ENCODE data around the gene HDAC4.

HDAC4 gene

DNA sequence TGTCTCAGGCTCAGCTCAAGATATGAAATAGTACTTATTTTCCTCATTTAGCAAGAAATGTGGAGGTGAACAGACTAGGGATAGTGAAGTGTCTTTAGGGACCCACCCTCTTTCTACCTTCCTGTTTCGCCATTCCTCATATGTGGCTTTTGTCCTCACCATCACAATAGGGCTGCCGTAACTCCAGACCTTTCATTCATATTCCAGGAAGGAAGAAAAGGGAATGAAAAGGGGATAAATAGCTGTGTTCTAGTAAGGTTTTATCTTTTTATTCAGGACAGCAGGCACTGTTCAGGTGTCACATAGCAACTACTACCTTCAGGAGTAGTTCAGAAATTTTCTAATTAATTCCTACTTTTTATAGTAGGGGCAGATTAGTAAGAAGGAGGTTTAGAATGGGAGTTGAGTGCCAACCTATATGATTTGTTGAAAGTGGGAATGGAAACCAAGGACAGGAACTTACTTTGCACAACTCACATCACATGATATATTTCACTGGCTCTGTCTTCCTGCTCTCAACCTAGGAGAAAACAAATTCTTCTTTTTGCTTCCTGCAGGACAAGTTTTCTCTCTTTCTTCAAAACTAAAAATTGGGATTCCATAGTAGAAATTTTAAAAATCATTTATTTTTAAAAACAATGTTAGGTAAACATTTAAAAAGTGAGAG is 36.0 kb upstream of the HDAC4 start:
- no peak overlapping the region for H3K9ac ChIP-seq (ENCODE audit: low read length)
- H2AFZ ChIP-seq (ENCODE audit: low read length) = no peak overlapping the region
- no peak overlapping the region for H3K4me3 ChIP-seq (ENCODE audit: low read depth, low read length, poor library complexity, severe bottlenecking)
- no peaks in the 10 kb centered on the region for H3K79me2 ChIP-seq (ENCODE audit: insufficient read depth, low read length)
- peaks cover 4% of the 10 kb centered on the region; the same call in 1 of the 2 replicates for H3K27me3 ChIP-seq (ENCODE audit: insufficient read depth, low read length)
- H3K4me1 ChIP-seq (ENCODE audit: insufficient read depth, low read length, severe bottlenecking) = no peaks in the 10 kb centered on the region
- no peaks in the 10 kb centered on the region for H3K9me2 ChIP-seq (ENCODE audit: low read depth, low read length)
- H4K20me1 ChIP-seq (ENCODE audit: insufficient read depth, low read length) = no peaks in the 10 kb centered on the region
- TF ChIP-seq EZH2 (IDR thresholded peaks at IDR 0.05; ENCODE audit: borderline replicate concordance, low read length) (no peak), CTCF (IDR thresholded peaks at IDR 0.05; ENCODE audit: low read length) (no peak)
- no peaks in the 10 kb centered on the region for H3K9me3 ChIP-seq (ENCODE audit: low read length)
- H3F3A ChIP-seq (ENCODE audit: insufficient read depth, low read length) = no peaks in the 10 kb centered on the region
- H3K27ac ChIP-seq (ENCODE audit: low read depth, low read length, poor library complexity, severe bottlenecking) = no peak overlapping the region
- no peak overlapping the region for H3K4me2 ChIP-seq (ENCODE audit: low read length)
- no peaks in the 10 kb centered on the region for H3K36me3 ChIP-seq (ENCODE audit: insufficient read depth, low read length)

DNA sequence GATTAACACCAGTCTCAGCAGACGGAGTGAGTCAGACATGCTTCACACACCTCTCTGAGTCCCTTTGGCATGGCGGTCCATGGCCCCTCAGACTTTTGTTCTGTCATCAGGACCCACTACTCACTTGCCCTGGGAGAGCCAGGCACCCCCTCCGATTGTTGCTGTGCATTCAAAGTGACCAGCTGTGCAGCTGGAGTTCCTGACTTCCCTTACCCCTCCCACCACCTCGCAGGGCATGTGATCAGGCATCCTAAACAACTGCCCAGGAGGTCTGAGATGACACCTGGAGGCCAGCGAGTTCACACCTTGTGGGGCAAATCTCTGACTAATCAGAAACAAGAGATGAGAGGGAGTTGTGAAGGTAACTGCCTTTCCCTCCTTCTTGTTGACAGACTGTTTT is 35.3 kb upstream of the HDAC4 start:
- Histone ChIP-seq H3K4me1 (ENCODE audit: insufficient read depth, low read length, severe bottlenecking) (no peaks in the 10 kb centered on the region), H3K4me2 (ENCODE audit: low read length) (no peak overlapping the region), H3K4me3 (ENCODE audit: low read depth, low read length, poor library complexity, severe bottlenecking) (no peak overlapping the region), H4K20me1 (ENCODE audit: insufficient read depth, low read length) (no peaks in the 10 kb centered on the region), H3K79me2 (ENCODE audit: insufficient read depth, low read length) (no peaks in the 10 kb centered on the region), H3K9me3 (ENCODE audit: low read length) (no peaks in the 10 kb centered on the region), H3K27me3 (ENCODE audit: insufficient read depth, low read length) (peaks cover 3% of the 10 kb centered on the region; the same call in 1 of the 2 replicates), H2AFZ (ENCODE audit: low read length) (no peak overlapping the region), H3F3A (ENCODE audit: insufficient read depth, low read length) (no peaks in the 10 kb centered on the region), H3K9ac (ENCODE audit: low read length) (no peak overlapping the region), H3K36me3 (ENCODE audit: insufficient read depth, low read length) (no peaks in the 10 kb centered on the region), H3K27ac (ENCODE audit: low read depth, low read length, poor library complexity, severe bottlenecking) (no peak overlapping the region), H3K9me2 (ENCODE audit: low read depth, low read length) (no peaks in the 10 kb centered on the region)
- TF ChIP-seq EZH2 (IDR thresholded peaks at IDR 0.05; ENCODE audit: borderline replicate concordance, low read length) (no peak), CTCF (IDR thresholded peaks at IDR 0.05; ENCODE audit: low read length) (no peak)

- no peak overlapping the region for H3K4me2 ChIP-seq (ENCODE audit: low read length)
- no peaks in the 10 kb centered on the region for H3K27me3 ChIP-seq (ENCODE audit: insufficient read depth, low read length)
- no peaks in the 10 kb centered on the region for H3F3A ChIP-seq (ENCODE audit: insufficient read depth, low read length)
Measured at GRCh38 chr2:239433777-239434403, 33.1 kb upstream of the HDAC4 start.

More at GRCh38 chr2:239433777-239434403, 33.1 kb upstream of the HDAC4 start:
- no peak overlapping the region for H3K9ac ChIP-seq (ENCODE audit: low read length)
- no peaks in the 10 kb centered on the region for H4K20me1 ChIP-seq (ENCODE audit: insufficient read depth, low read length)
- no peak overlapping the region for H3K27ac ChIP-seq (ENCODE audit: low read depth, low read length, poor library complexity, severe bottlenecking)
- TF ChIP-seq CTCF (IDR thresholded peaks at IDR 0.05; ENCODE audit: low read length) = no peak
- TF ChIP-seq EZH2 (IDR thresholded peaks at IDR 0.05; ENCODE audit: borderline replicate concordance, low read length) = no peak
- H2AFZ ChIP-seq (ENCODE audit: low read length) = no peak overlapping the region
- no peaks in the 10 kb centered on the region for H3K4me1 ChIP-seq (ENCODE audit: insufficient read depth, low read length, severe bottlenecking)
- H3K4me3 ChIP-seq (ENCODE audit: low read depth, low read length, poor library complexity, severe bottlenecking) = no peak overlapping the region
- no peaks in the 10 kb centered on the region for H3K36me3 ChIP-seq (ENCODE audit: insufficient read depth, low read length)
- no peaks in the 10 kb centered on the region for H3K79me2 ChIP-seq (ENCODE audit: insufficient read depth, low read length)
- H3K9me2 ChIP-seq (ENCODE audit: low read depth, low read length) = no peaks in the 10 kb centered on the region
- no peaks in the 10 kb centered on the region for H3K9me3 ChIP-seq (ENCODE audit: low read length)
